ENCODE results near the gene EHBP1.

The EHBP1 gene

DNA sequence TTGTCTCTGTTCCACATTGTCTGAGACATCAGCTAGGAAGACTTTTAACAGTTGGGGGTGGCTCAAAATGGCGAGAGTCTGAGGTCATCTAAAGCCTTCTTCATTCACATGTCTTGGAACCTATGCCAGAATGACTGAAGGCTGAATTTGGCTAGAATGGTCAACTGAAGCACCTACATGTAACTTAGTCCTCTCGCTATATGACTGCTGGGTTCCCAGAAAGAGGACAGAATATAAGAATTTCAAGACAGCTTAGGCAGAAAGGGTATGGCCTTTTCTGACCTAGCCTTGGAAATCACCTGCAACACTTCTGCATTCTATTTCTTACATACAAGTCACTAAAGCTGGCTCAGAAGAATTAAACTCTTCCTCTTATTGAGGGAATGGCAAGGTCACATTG, 269.5 kb downstream of the EHBP1 start:
- Histone ChIP-seq H2AFZ (ENCODE audit: low read length) (no peak overlapping the region), H3K36me3 (ENCODE audit: insufficient read depth, low read length) (peaks cover 6% of the 10 kb centered on the region; the same call in 1 of the 2 replicates)

DNA sequence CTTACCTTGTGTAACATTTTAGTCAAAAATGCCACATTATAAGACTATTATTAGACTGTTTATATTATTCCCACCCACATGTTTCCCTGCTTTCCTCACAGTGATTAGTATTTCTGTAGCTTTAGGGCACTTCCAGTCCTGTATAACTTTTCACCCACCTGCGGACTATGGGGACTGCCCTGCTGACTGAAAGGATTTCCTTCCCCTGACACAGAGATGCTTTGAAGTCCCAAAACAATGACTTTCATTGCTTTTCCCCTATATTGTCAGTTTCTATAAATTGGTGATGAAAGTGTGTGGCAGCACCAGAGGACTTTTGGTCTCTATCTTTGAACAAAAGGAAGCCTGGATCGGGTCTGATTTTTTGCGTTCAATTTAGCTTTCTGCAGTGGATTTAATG, 286.1 kb downstream of the EHBP1 start:
- H3K4me3 ChIP-seq (ENCODE audit: low read length, poor library complexity, severe bottlenecking), result no peak overlapping the region
- H3F3A ChIP-seq (ENCODE audit: low read depth), result no peaks in the 10 kb centered on the region
- H3K9me3 ChIP-seq (ENCODE audit: insufficient read depth, low read depth, low read length), result no peaks in the 10 kb centered on the region
- H3K9me2 ChIP-seq (replicated peaks; ENCODE audit: low read depth, low read length), result no peaks in the 10 kb centered on the region
- H2AFZ ChIP-seq (ENCODE audit: low read length), result no peak overlapping the region
- no peaks in the 10 kb centered on the region for H3K79me2 ChIP-seq (ENCODE audit: insufficient read depth, low read length)
- no peaks in the 10 kb centered on the region for H3K27me3 ChIP-seq (ENCODE audit: insufficient read depth, low read length, poor library complexity, severe bottlenecking)
- H3K36me3 ChIP-seq (ENCODE audit: insufficient read depth, low read length), result peaks cover 13% of the 10 kb centered on the region; the same call in 1 of the 2 replicates
- H3K9ac ChIP-seq (ENCODE audit: low read depth, low read length, poor library complexity, severe bottlenecking), result no peak overlapping the region
- TF ChIP-seq EZH2phosphoT487 (IDR thresholded peaks at IDR 0.05; ENCODE audit: borderline replicate concordance) (no peak), CTCF (conservative IDR thresholded peaks at IDR 0.05; ENCODE audit: low read length) (no peak)
- no peaks in the 10 kb centered on the region for H3K4me1 ChIP-seq (ENCODE audit: insufficient read depth, low read length, poor library complexity, severe bottlenecking)
- no peaks in the 10 kb centered on the region for H4K20me1 ChIP-seq (ENCODE audit: insufficient read depth, low read length, poor library complexity, severe bottlenecking)
- no peak overlapping the region for H3K4me2 ChIP-seq (ENCODE audit: low read depth, low read length, poor library complexity, severe bottlenecking)

More for the DNA sequence above, 269.5 kb downstream of the EHBP1 start:
- Histone ChIP-seq H3F3A (ENCODE audit: low read depth) (no peaks in the 10 kb centered on the region), H3K9ac (ENCODE audit: low read depth, low read length, poor library complexity, severe bottlenecking) (no peak overlapping the region), H3K4me2 (ENCODE audit: low read depth, low read length, poor library complexity, severe bottlenecking) (no peak overlapping the region), H3K79me2 (ENCODE audit: insufficient read depth, low read length) (no peaks in the 10 kb centered on the region), H4K20me1 (ENCODE audit: insufficient read depth, low read length, poor library complexity, severe bottlenecking) (no peaks in the 10 kb centered on the region), H3K4me3 (ENCODE audit: low read length, poor library complexity, severe bottlenecking) (no peak overlapping the region), H3K27me3 (ENCODE audit: insufficient read depth, low read length, poor library complexity, severe bottlenecking) (no peaks in the 10 kb centered on the region), H3K9me3 (ENCODE audit: insufficient read depth, low read depth, low read length) (no peaks in the 10 kb centered on the region), H3K4me1 (ENCODE audit: insufficient read depth, low read length, poor library complexity, severe bottlenecking) (no peaks in the 10 kb centered on the region), H3K9me2 (replicated peaks; ENCODE audit: low read depth, low read length) (no peaks in the 10 kb centered on the region)
- TF ChIP-seq CTCF (conservative IDR thresholded peaks at IDR 0.05; ENCODE audit: low read length), result no peak
- no peak for TF ChIP-seq EZH2phosphoT487 (IDR thresholded peaks at IDR 0.05; ENCODE audit: borderline replicate concordance)

DNA sequence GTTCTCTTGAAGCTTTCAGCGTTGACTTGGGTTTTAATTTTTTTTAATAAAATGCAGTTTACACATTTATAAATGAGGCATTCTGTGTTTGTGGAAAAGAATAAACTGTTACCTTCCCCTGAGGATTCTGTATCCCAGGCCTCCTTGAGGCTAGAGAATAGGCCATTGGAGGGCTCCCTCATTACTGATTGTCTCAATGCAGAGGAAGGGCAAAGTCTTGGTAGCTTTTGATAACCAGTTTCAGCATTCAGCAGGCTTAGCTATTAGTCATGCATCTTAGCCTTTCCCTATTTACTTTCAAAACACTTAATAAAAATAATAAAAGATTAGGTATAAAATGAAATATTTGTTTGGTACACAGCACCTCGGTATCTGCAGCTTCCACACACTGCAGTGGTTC, 287.0 kb downstream of the EHBP1 start:
- Histone ChIP-seq H3F3A (ENCODE audit: low read depth) (no peaks in the 10 kb centered on the region), H4K20me1 (ENCODE audit: insufficient read depth, low read length, poor library complexity, severe bottlenecking) (no peaks in the 10 kb centered on the region), H3K27me3 (ENCODE audit: insufficient read depth, low read length, poor library complexity, severe bottlenecking) (no peaks in the 10 kb centered on the region), H3K4me3 (ENCODE audit: low read length, poor library complexity, severe bottlenecking) (no peak overlapping the region), H3K9ac (ENCODE audit: low read depth, low read length, poor library complexity, severe bottlenecking) (no peak overlapping the region), H3K4me2 (ENCODE audit: low read depth, low read length, poor library complexity, severe bottlenecking) (no peak overlapping the region), H3K36me3 (ENCODE audit: insufficient read depth, low read length) (peaks cover 19% of the 10 kb centered on the region; the same call in 1 of the 2 replicates), H2AFZ (ENCODE audit: low read length) (no peak overlapping the region), H3K9me3 (ENCODE audit: insufficient read depth, low read depth, low read length) (no peaks in the 10 kb centered on the region), H3K4me1 (ENCODE audit: insufficient read depth, low read length, poor library complexity, severe bottlenecking) (no peaks in the 10 kb centered on the region), H3K79me2 (ENCODE audit: insufficient read depth, low read length) (no peaks in the 10 kb centered on the region), H3K9me2 (replicated peaks; ENCODE audit: low read depth, low read length) (no peaks in the 10 kb centered on the region)
- TF ChIP-seq EZH2phosphoT487 (IDR thresholded peaks at IDR 0.05; ENCODE audit: borderline replicate concordance) (no peak), CTCF (conservative IDR thresholded peaks at IDR 0.05; ENCODE audit: low read length) (no peak)
